Measurements from ENCODE around the gene SNX13.
A peak's percentile ranks its signal among the peaks of the same experiment; 100 is the strongest.
"Not testable (repeated sequence)": the region's sequence is repeated elsewhere in the genome, so short reads cannot be mapped to it uniquely, and the experiment has no call there.

The SNX13 gene

GRCh38 chr7:17912050-17912449 is 28.2 kb downstream of the SNX13 start:
- no peak for DNase-seq (ENCODE audit: extremely low spot score)
- CTCF ChIA-PET, result interaction anchor here (0.6 to 0.7 kb wide), 2 partner anchors 9 to 358 kb away, joined by 4 to 6 read pairs; no protein-coding TSS in a partner anchor
- POLR2A ChIA-PET, result interaction anchor here (0.6 kb wide), 2 partner anchors 16 to 721 kb away, joined by 3 to 5 read pairs; no protein-coding TSS in a partner anchor
- TF ChIP-seq ARNT (IDR thresholded peaks at IDR 0.05) (no peak), LEF1 (IDR thresholded peaks at IDR 0.05; ENCODE audit: borderline replicate concordance) (no peak), PKNOX1 (IDR thresholded peaks at IDR 0.05) (no peak), ELF4 (IDR thresholded peaks at IDR 0.05) (no peak), NFRKB (IDR thresholded peaks at IDR 0.05) (no peak), ZNF384 (IDR thresholded peaks at IDR 0.05) (no peak), L3MBTL2 (conservative IDR thresholded peaks at IDR 0.05) (no peak), CTBP1 (IDR thresholded peaks at IDR 0.05; ENCODE audit: borderline replicate concordance) (no peak), SUZ12 (IDR thresholded peaks at IDR 0.05) (no peak), FOXM1 (IDR thresholded peaks at IDR 0.05; ENCODE audit: borderline replicate concordance) (no peak), FOXA1 (IDR thresholded peaks at IDR 0.05) (no peak), TARDBP (IDR thresholded peaks at IDR 0.05) (no peak), SP1 (IDR thresholded peaks at IDR 0.05) (no peak), HDGF (IDR thresholded peaks at IDR 0.05; ENCODE audit: borderline replicate concordance) (no peak)

GRCh38 chr7:17910377-17910776 is 29.9 kb downstream of the SNX13 start:
- ChIA-PET CTCF (no interaction called here), POLR2A (no interaction called here)
- no peak for DNase-seq (ENCODE audit: extremely low spot score)
- TF ChIP-seq FOXM1 (IDR thresholded peaks at IDR 0.05; ENCODE audit: borderline replicate concordance), result no peak
- TF ChIP-seq ZNF384 (IDR thresholded peaks at IDR 0.05), result no peak
- no peak for TF ChIP-seq FOXA1 (IDR thresholded peaks at IDR 0.05)
- no peak for TF ChIP-seq SUZ12 (IDR thresholded peaks at IDR 0.05)

- POLR2A ChIA-PET; CTCF ChIA-PET; DNase-seq (ENCODE audit: extremely low spot score): not testable (repeated sequence)
Measured at GRCh38 chr7:17909310-17909709, 31.0 kb downstream of the SNX13 start.

- no peak for TF ChIP-seq ELF4 (IDR thresholded peaks at IDR 0.05)
- no peak for TF ChIP-seq SP1 (IDR thresholded peaks at IDR 0.05)
- no peak for TF ChIP-seq ARNT (IDR thresholded peaks at IDR 0.05)
- TF ChIP-seq FOXM1 (IDR thresholded peaks at IDR 0.05; ENCODE audit: borderline replicate concordance), result no peak
- TF ChIP-seq LEF1 (IDR thresholded peaks at IDR 0.05; ENCODE audit: borderline replicate concordance), result no peak
- no peak for TF ChIP-seq FOXK2 (IDR thresholded peaks at IDR 0.05)
- peak; percentile 45; the same call in 1 of the 2 replicates for TF ChIP-seq PKNOX1 (IDR thresholded peaks at IDR 0.05)
- CTCF ChIA-PET, result no interaction called here
- no peak for DNase-seq (ENCODE audit: extremely low spot score)
- POLR2A ChIA-PET, result no interaction called here
Measured at GRCh38 chr7:17907014-17907413, 33.3 kb downstream of the SNX13 start.

- no peak for TF ChIP-seq TARDBP (IDR thresholded peaks at IDR 0.05)
- TF ChIP-seq NFRKB (IDR thresholded peaks at IDR 0.05), result no peak
- TF ChIP-seq SUZ12 (IDR thresholded peaks at IDR 0.05), result no peak
- no peak for TF ChIP-seq BHLHE40 (IDR thresholded peaks at IDR 0.05; ENCODE audit: borderline replicate concordance)
- TF ChIP-seq FOXK2 (IDR thresholded peaks at IDR 0.05), result no peak
- no peak for TF ChIP-seq ARNT (IDR thresholded peaks at IDR 0.05)
- TF ChIP-seq FOXA1 (IDR thresholded peaks at IDR 0.05), result no peak
- no peak for TF ChIP-seq SP1 (IDR thresholded peaks at IDR 0.05)
- no peak for TF ChIP-seq LEF1 (IDR thresholded peaks at IDR 0.05; ENCODE audit: borderline replicate concordance)
- TF ChIP-seq HDGF (IDR thresholded peaks at IDR 0.05; ENCODE audit: borderline replicate concordance), result no peak
- no peak for TF ChIP-seq ELF4 (IDR thresholded peaks at IDR 0.05)
- no peak for TF ChIP-seq ZNF384 (IDR thresholded peaks at IDR 0.05)
- TF ChIP-seq CTBP1 (IDR thresholded peaks at IDR 0.05; ENCODE audit: borderline replicate concordance), result no peak
- no peak for TF ChIP-seq FOXM1 (IDR thresholded peaks at IDR 0.05; ENCODE audit: borderline replicate concordance)
- TF ChIP-seq PKNOX1 (IDR thresholded peaks at IDR 0.05), result no peak
- POLR2A ChIA-PET, result no interaction called here
- DNase-seq (ENCODE audit: extremely low spot score), result no peak
- CTCF ChIA-PET, result interaction anchor here (0.5 kb wide), 1 partner anchor 9 kb away, joined by 6 read pairs; no protein-coding TSS in a partner anchor
Measured at GRCh38 chr7:17903337-17903736, 37.0 kb downstream of the SNX13 start.

- TF ChIP-seq FOXM1 (IDR thresholded peaks at IDR 0.05; ENCODE audit: borderline replicate concordance) (no peak), SP1 (IDR thresholded peaks at IDR 0.05) (no peak), LEF1 (IDR thresholded peaks at IDR 0.05; ENCODE audit: borderline replicate concordance) (no peak), TARDBP (IDR thresholded peaks at IDR 0.05) (no peak), PKNOX1 (IDR thresholded peaks at IDR 0.05) (no peak), FOXK2 (IDR thresholded peaks at IDR 0.05) (no peak), ARNT (IDR thresholded peaks at IDR 0.05) (no peak), NFRKB (IDR thresholded peaks at IDR 0.05) (no peak), CTBP1 (IDR thresholded peaks at IDR 0.05; ENCODE audit: borderline replicate concordance) (no peak)
- DNase-seq (ENCODE audit: extremely low spot score), result no peak
- CTCF ChIA-PET, result no interaction called here
- POLR2A ChIA-PET, result no interaction called here
Measured at GRCh38 chr7:17902599-17902998, 37.7 kb downstream of the SNX13 start.
